ENCODE results near the gene ASGR1.

ASGR1 gene

DNA sequence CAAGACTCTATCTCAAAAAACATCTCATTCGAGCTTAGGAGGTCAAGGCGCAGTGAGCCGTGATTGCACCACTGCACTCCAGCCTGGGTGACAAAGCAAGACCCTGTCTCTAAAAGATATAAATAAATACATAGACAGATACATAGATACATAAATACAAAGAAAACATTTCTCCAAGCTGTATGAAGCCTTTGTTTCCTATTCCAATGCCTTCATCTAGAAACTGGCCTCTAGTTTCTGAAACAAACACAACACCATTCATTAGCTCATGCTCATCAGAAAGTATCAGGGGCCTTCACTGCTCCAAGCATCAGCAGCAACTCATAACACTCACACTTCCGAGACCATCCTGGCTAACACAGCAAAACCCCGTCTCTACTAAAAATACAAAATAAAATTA, 54.2 kb downstream of the ASGR1 start:
- DNase-seq (ENCODE audit: low read depth in 2 of 2, low spot score in 1 of 2) = no peak

- DNase-seq (ENCODE audit: low read depth in 2 of 2, low spot score in 1 of 2) = no peak
These were observed 55.3 kb downstream of the ASGR1 start for GRCh38 chr17:7123844-7124243.
